ENCODE results near the gene L3HYPDH.

DNA sequence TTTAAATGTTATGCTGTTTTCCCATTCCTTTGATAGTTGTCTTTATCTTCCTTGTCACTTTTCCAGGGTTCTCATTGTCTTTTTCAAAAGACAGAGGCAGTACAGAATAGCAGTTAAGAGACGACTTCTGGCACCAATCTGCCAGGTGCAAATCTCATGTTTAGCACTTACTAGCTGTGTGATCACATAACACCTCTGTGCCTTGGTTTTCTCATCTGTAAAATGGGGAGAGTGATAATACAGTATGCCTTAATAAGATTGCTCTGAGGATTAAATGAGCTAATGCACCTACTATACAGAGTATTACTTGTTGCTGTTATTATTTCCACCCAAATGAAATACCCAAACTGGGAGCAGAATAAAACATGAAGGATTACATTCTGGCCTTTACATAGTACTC is 23.8 kb downstream of the L3HYPDH start:
- TF ChIP-seq, protein P1, sequence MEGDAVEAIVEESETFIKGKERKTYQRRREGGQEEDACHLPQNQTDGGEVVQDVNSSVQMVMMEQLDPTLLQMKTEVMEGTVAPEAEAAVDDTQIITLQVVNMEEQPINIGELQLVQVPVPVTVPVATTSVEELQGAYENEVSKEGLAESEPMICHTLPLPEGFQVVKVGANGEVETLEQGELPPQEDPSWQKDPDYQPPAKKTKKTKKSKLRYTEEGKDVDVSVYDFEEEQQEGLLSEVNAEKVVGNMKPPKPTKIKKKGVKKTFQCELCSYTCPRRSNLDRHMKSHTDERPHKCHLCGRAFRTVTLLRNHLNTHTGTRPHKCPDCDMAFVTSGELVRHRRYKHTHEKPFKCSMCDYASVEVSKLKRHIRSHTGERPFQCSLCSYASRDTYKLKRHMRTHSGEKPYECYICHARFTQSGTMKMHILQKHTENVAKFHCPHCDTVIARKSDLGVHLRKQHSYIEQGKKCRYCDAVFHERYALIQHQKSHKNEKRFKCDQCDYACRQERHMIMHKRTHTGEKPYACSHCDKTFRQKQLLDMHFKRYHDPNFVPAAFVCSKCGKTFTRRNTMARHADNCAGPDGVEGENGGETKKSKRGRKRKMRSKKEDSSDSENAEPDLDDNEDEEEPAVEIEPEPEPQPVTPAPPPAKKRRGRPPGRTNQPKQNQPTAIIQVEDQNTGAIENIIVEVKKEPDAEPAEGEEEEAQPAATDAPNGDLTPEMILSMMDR (IDR thresholded peaks at IDR 0.05) = no peak
- TF ChIP-seq POLR2AphosphoS5 (IDR thresholded peaks at IDR 0.05; ENCODE audit: insufficient read depth in 1 of 2, low read depth in 1 of 2) = no peak

Measured in vagina (tissue), 2 donors.